Measurements from ENCODE around the gene TRIM68. TPM values are rescaled to one million over a fixed set of nuclear protein-coding genes. Genes with fewer than 3 reads are reported as not detected.

TRIM68 gene
- total and polyA plus RNA-seq, 3 donors from 2014 or later: 16.4 to 20.8 (median 20.5) TPM

GRCh38 chr11:4559527-4560440 is 48.2 kb downstream of the TRIM68 start:
- Histone ChIP-seq H3K27ac (no peak overlapping the region), H3K36me3 (ENCODE audit: low read depth, missing control alignments) (no peaks in the 10 kb centered on the region), H3K4me1 (no peaks in the 10 kb centered on the region), H3K4me3 (no peak overlapping the region), H3K9me3 (no peaks in the 10 kb centered on the region), H3K27me3 (no peaks in the 10 kb centered on the region)
- 70 to 75% methylated on average over 6 to 8 of the region's 8 CpGs for WGBS, 2 donors
- TF ChIP-seq POLR2A (IDR thresholded peaks at IDR 0.05) (no peak), CTCF (IDR thresholded peaks at IDR 0.05) (no peak)
- intact Hi-C loops (cut with DNase I; ENCODE audit: low total_unique reads): no loop called here
- DNase-seq: no peak

GRCh38 chr11:4551346-4551979 is 56.6 kb downstream of the TRIM68 start:
- Histone ChIP-seq H3K27ac (no peak overlapping the region), H3K36me3 (ENCODE audit: low read depth, missing control alignments) (no peaks in the 10 kb centered on the region), H3K4me1 (no peaks in the 10 kb centered on the region), H3K27me3 (no peaks in the 10 kb centered on the region), H3K9me3 (no peaks in the 10 kb centered on the region), H3K4me3 (no peak overlapping the region)
- 82 to 83% methylated on average over 8 of the region's 8 CpGs for WGBS, 2 donors
- no peak for TF ChIP-seq POLR2A (IDR thresholded peaks at IDR 0.05)
- TF ChIP-seq CTCF (IDR thresholded peaks at IDR 0.05): no peak
- DNase-seq: no peak
- intact Hi-C loops (cut with DNase I; ENCODE audit: low total_unique reads): no loop called here

Other genes with a start within 250 kb of the TRIM68 start
- gene OR52B4, start 239.8 kb downstream of the TRIM68 start, total RNA-seq: not detected
- gene OR52B4, start 239.8 kb downstream of the TRIM68 start, polyA plus RNA-seq (ENCODE audit: insufficient read depth, low read depth, low replicate concordance): not detected
- 1 to 10 TPM; 4.6 to 8.9 TPM for gene TRIM21, start 214.5 kb downstream of the TRIM68 start, total RNA-seq
- 11.0 TPM for gene TRIM21, start 214.5 kb downstream of the TRIM68 start, polyA plus RNA-seq (ENCODE audit: insufficient read depth, low read depth, low replicate concordance)
- gene OR52K2, start 158.9 kb downstream of the TRIM68 start, total RNA-seq: not detected
- not detected for gene OR52K2, start 158.9 kb downstream of the TRIM68 start, polyA plus RNA-seq (ENCODE audit: insufficient read depth, low read depth, low replicate concordance)
- gene OR52K1, start 125.6 kb downstream of the TRIM68 start, total RNA-seq: under 1 TPM; 0.43 to 0.47 TPM
- gene OR52K1, start 125.6 kb downstream of the TRIM68 start, polyA plus RNA-seq (ENCODE audit: insufficient read depth, low read depth, low replicate concordance): not detected
- not detected for gene OR52M1, start 63.0 kb downstream of the TRIM68 start, total RNA-seq
- gene OR52M1, start 63.0 kb downstream of the TRIM68 start, polyA plus RNA-seq (ENCODE audit: insufficient read depth, low read depth, low replicate concordance): not detected
- gene OR52I2, start 26.5 kb downstream of the TRIM68 start, total RNA-seq: under 1 TPM in 1 of 2 donors, not detected in 1; 0.31 TPM
- gene OR52I2, start 26.5 kb downstream of the TRIM68 start, polyA plus RNA-seq (ENCODE audit: insufficient read depth, low read depth, low replicate concordance): not detected
- not detected for gene OR52I1, start 14.2 kb downstream of the TRIM68 start, total RNA-seq
- not detected for gene OR52I1, start 14.2 kb downstream of the TRIM68 start, polyA plus RNA-seq (ENCODE audit: insufficient read depth, low read depth, low replicate concordance)
- under 1 TPM in 1 of 2 donors, not detected in 1; 0.63 TPM for gene OR51D1, start 29.2 kb upstream of the TRIM68 start, total RNA-seq
- gene OR51D1, start 29.2 kb upstream of the TRIM68 start, polyA plus RNA-seq (ENCODE audit: insufficient read depth, low read depth, low replicate concordance): not detected
- gene OR51E1, start 35.8 kb upstream of the TRIM68 start, total RNA-seq: under 1 TPM; 0.31 to 0.55 TPM
- 0.59 TPM for gene OR51E1, start 35.8 kb upstream of the TRIM68 start, polyA plus RNA-seq (ENCODE audit: insufficient read depth, low read depth, low replicate concordance)
- under 1 TPM in 1 of 2 donors, not detected in 1; 0.47 TPM for gene OR51E2, start 89.6 kb upstream of the TRIM68 start, total RNA-seq
- gene OR51E2, start 89.6 kb upstream of the TRIM68 start, polyA plus RNA-seq (ENCODE audit: insufficient read depth, low read depth, low replicate concordance): 0.17 TPM
- under 1 TPM in 1 of 2 donors, not detected in 1; 0.55 TPM for gene MMP26, start 96.6 kb upstream of the TRIM68 start, total RNA-seq
- 1.1 TPM for gene MMP26, start 96.6 kb upstream of the TRIM68 start, polyA plus RNA-seq (ENCODE audit: insufficient read depth, low read depth, low replicate concordance)
- not detected for gene OR51F1, start 161.7 kb upstream of the TRIM68 start, total RNA-seq
- not detected for gene OR51F1, start 161.7 kb upstream of the TRIM68 start, polyA plus RNA-seq (ENCODE audit: insufficient read depth, low read depth, low replicate concordance)
- gene OR52R1, start 196.1 kb upstream of the TRIM68 start, total RNA-seq: not detected
- gene OR52R1, start 196.1 kb upstream of the TRIM68 start, polyA plus RNA-seq (ENCODE audit: insufficient read depth, low read depth, low replicate concordance): not detected
- not detected for gene OR51F2, start 213.1 kb upstream of the TRIM68 start, total RNA-seq
- gene OR51F2, start 213.1 kb upstream of the TRIM68 start, polyA plus RNA-seq (ENCODE audit: insufficient read depth, low read depth, low replicate concordance): not detected
- under 1 TPM in 1 of 2 donors, not detected in 1; 0.31 TPM for gene OR51S1, start 241.0 kb upstream of the TRIM68 start, total RNA-seq
- not detected for gene OR51S1, start 241.0 kb upstream of the TRIM68 start, polyA plus RNA-seq (ENCODE audit: insufficient read depth, low read depth, low replicate concordance)

All from testis (tissue), 3 donors.